Measurements from ENCODE around the gene AKIRIN1. TPM values are rescaled to one million over a fixed set of nuclear protein-coding genes. Genes with fewer than 3 reads are reported as not detected.
A peak's percentile ranks its signal among the peaks of the same experiment; 100 is the strongest.

Gene AKIRIN1
- total and polyA plus RNA-seq, 10 of the 15 experiments (the other 5 are each of a cell fraction or from before 2014, with no cell fraction given) = 7.5 to 72.3 (median 50.4) TPM

DNA sequence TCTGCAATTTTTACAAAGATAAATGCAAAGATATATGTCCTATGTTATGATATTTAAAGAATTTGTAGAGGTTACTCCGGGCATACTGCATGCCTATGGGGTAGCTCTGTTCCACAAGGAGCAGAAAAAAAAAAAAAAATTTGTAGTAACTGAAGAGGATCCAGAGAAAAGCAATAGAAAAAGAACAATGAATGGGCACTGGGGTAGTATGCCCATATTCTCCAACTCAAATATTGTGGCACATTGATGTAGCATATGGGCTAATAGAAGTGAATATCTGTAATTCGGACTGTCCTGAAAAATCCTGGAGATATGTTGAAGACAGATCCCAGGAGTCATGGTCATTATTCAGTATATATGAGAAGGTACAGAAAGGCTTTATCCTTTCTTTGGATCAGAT, 1.1 kb upstream of the AKIRIN1 start:
- TF ChIP-seq, protein P1, sequence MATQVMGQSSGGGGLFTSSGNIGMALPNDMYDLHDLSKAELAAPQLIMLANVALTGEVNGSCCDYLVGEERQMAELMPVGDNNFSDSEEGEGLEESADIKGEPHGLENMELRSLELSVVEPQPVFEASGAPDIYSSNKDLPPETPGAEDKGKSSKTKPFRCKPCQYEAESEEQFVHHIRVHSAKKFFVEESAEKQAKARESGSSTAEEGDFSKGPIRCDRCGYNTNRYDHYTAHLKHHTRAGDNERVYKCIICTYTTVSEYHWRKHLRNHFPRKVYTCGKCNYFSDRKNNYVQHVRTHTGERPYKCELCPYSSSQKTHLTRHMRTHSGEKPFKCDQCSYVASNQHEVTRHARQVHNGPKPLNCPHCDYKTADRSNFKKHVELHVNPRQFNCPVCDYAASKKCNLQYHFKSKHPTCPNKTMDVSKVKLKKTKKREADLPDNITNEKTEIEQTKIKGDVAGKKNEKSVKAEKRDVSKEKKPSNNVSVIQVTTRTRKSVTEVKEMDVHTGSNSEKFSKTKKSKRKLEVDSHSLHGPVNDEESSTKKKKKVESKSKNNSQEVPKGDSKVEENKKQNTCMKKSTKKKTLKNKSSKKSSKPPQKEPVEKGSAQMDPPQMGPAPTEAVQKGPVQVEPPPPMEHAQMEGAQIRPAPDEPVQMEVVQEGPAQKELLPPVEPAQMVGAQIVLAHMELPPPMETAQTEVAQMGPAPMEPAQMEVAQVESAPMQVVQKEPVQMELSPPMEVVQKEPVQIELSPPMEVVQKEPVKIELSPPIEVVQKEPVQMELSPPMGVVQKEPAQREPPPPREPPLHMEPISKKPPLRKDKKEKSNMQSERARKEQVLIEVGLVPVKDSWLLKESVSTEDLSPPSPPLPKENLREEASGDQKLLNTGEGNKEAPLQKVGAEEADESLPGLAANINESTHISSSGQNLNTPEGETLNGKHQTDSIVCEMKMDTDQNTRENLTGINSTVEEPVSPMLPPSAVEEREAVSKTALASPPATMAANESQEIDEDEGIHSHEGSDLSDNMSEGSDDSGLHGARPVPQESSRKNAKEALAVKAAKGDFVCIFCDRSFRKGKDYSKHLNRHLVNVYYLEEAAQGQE (IDR thresholded peaks at IDR 0.05; ENCODE audit: low read depth, low read length) = no peak
- TF ChIP-seq EED (IDR thresholded peaks at IDR 0.05; ENCODE audit: low read depth) (no peak), ATF7 (IDR thresholded peaks at IDR 0.05; ENCODE audit: low read depth) (no peak), SUPT20H (IDR thresholded peaks at IDR 0.05; ENCODE audit: borderline replicate concordance, control insufficient read depth, low read depth, low read length) (no peak), SREBF2 (IDR thresholded peaks at IDR 0.05; ENCODE audit: low read length) (no peak), ETV6 (conservative IDR thresholded peaks at IDR 0.05 in 1 of 2, IDR thresholded peaks at IDR 0.05 in 1 of 2; ENCODE audit: borderline replicate concordance in 1 of 2, low read depth in 1 of 2) (no peak), CEBPB (IDR thresholded peaks at IDR 0.05; ENCODE audit: borderline replicate concordance in 1 of 2, low read depth in 2 of 2, low read length in 2 of 2) (no peak), HDAC6 (IDR thresholded peaks at IDR 0.05; ENCODE audit: unreplicated experiment) (no peak), HDGF (IDR thresholded peaks at IDR 0.05) (no peak), ZBED1 (IDR thresholded peaks at IDR 0.05; ENCODE audit: borderline replicate concordance) (no peak), NFXL1 (IDR thresholded peaks at IDR 0.05; ENCODE audit: borderline replicate concordance) (no peak)
- TF ChIP-seq, protein P2, sequence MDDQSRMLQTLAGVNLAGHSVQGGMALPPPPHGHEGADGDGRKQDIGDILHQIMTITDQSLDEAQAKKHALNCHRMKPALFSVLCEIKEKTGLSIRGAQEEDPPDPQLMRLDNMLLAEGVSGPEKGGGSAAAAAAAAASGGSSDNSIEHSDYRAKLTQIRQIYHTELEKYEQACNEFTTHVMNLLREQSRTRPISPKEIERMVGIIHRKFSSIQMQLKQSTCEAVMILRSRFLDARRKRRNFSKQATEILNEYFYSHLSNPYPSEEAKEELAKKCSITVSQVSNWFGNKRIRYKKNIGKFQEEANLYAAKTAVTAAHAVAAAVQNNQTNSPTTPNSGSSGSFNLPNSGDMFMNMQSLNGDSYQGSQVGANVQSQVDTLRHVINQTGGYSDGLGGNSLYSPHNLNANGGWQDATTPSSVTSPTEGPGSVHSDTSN (IDR thresholded peaks at IDR 0.05; ENCODE audit: insufficient replicate concordance, low read depth, low read length) = no peak
- POLR2A ChIA-PET = interaction anchor here (0.7 to 2.7 kb wide), 3 partner anchors 24 to 71 kb away, joined by 3 to 11 read pairs (median 4); partner anchors contain the start of gene NDUFS5
- BruUV-seq (replicated peaks) = TSS peak; percentile 62
- Histone ChIP-seq H3K79me2 (ENCODE audit: control insufficient read depth, insufficient read depth, low read length) (peaks cover 42% of the 10 kb centered on the region), H3K4me2 (ENCODE audit: control insufficient read depth, insufficient read depth) (no peak overlapping the region), H3K4me1 (ENCODE audit: control insufficient read depth, insufficient read depth, low read length) (no peaks in the 10 kb centered on the region), H3K36me3 (ENCODE audit: control insufficient read depth in 2 of 2, insufficient read depth in 2 of 2, low read length in 1 of 2) (peaks cover 0 to 6% of the 10 kb centered on the region in 2 experiments; a peak in 1 of 4 replicates), H3K27ac (ENCODE audit: control insufficient read depth, insufficient read depth) (no peak overlapping the region), H2AFZ (ENCODE audit: control insufficient read depth, low read depth, low read length) (no peak overlapping the region), H3K27me3 (replicated peaks in 1 of 2; ENCODE audit: control insufficient read depth in 2 of 2, insufficient read depth in 2 of 2, low read length in 1 of 2) (no peaks in the 10 kb centered on the region), H3K9ac (ENCODE audit: control insufficient read depth, insufficient read depth, low read length) (no peak overlapping the region), H3K4me3 (no peak overlapping the region), H3K9me3 (replicated peaks; ENCODE audit: control insufficient read depth, insufficient read depth, low read length) (no peaks in the 10 kb centered on the region), H4K20me1 (ENCODE audit: control insufficient read depth, insufficient read depth) (no peaks in the 10 kb centered on the region)
- ATAC-seq (no peak), FAIRE-seq (peak; percentile 27), DNase-seq (ENCODE audit: low read depth, low spot score) (no peak)
- intact Hi-C loops (cut with micrococcal nuclease; ENCODE audit: unreplicated experiment) (loop anchor here (2.0 to 5.0 kb wide), 2 partner anchors 37 to 118 kb away; partner anchors contain the start of genes MYCBP and NDUFS5), in situ Hi-C loops (cut with MboI) (no loop called here)
- 60% methylated on average over 2 of the region's 2 CpGs for WGBS (ENCODE audit: insufficient coverage, insufficient replicate concordance, low lambda C conversion rate, missing lambda C conversion rate)
- SMC1A ChIA-PET (ENCODE audit: uncharacterized antibody, unreplicated experiment) = interaction anchor here (0.6 to 1.8 kb wide), 7 partner anchors 13 to 133 kb away, joined by 3 to 9 read pairs (median 3); partner anchors contain the start of gene NDUFS5
- RAD21 ChIA-PET (ENCODE audit: unreplicated experiment) = interaction anchor here (0.6 to 1.5 kb wide), 4 partner anchors 37 to 144 kb away, joined by 3 to 4 read pairs (median 3); no protein-coding TSS in a partner anchor
- CTCF ChIA-PET = interaction anchor here (0.6 to 2.9 kb wide), 5 partner anchors 8 to 101 kb away, joined by 3 to 19 read pairs (median 4); partner anchors contain the start of gene NDUFS5
